Glutamatergic neuron (in vitro differentiated cells): ENCODE measurements around the gene SMIM23. TPM values are rescaled to one million over a fixed set of nuclear protein-coding genes. Genes with fewer than 3 reads are reported as not detected.

ENCODE experiments used
- DNase-seq: peaks from one replicate; pipeline ENCODE4 v3.0.0; 2022
- H3K27ac Mint-ChIP-seq: one replicate; pipeline ENCODE4 v1.8.0; 2020; ENCODE audit warnings: mild to moderate bottlenecking, mixed read lengths, inconsistent platforms; ENCODE audit not compliant: unreplicated experiment
- H3K27me3 Mint-ChIP-seq: one replicate; pipeline ENCODE4 v1.8.0; 2020; ENCODE audit warnings: mild to moderate bottlenecking, moderate library complexity, mixed read lengths, inconsistent platforms; ENCODE audit not compliant: unreplicated experiment
- H3K36me3 Mint-ChIP-seq: one replicate; pipeline ENCODE4 v1.8.0; 2020; ENCODE audit warnings: mild to moderate bottlenecking, mixed read lengths, inconsistent platforms; ENCODE audit not compliant: unreplicated experiment
- H3K4me1 Mint-ChIP-seq: one replicate; pipeline ENCODE4 v1.8.0; 2020; ENCODE audit warnings: mild to moderate bottlenecking, low read depth, mixed read lengths, inconsistent platforms; ENCODE audit not compliant: unreplicated experiment
- H3K4me3 Mint-ChIP-seq: one replicate; pipeline ENCODE4 v1.8.0; 2020; ENCODE audit warnings: mild to moderate bottlenecking, mixed read lengths, inconsistent platforms; ENCODE audit not compliant: unreplicated experiment
- H3K9me3 Mint-ChIP-seq: one replicate; pipeline ENCODE4 v1.8.0; 2020; ENCODE audit warnings: mild to moderate bottlenecking, moderate library complexity, mixed read lengths, inconsistent platforms; ENCODE audit not compliant: unreplicated experiment
- CTCF ChIP-seq: fragments of 200-600 bp; sonication (generic); IDR thresholded peaks from one replicate; pipeline ENCODE4 v1.5.0; 2021; ENCODE audit not compliant: partially characterized antibody, unreplicated experiment
- long read RNA-seq: library from polyadenylated mRNA; unstranded; transcript quantifications from one replicate; pipeline ENCODE4 v2.0.0, GENCODE V29; 2020; ENCODE audit not compliant: unreplicated experiment
- total RNA-seq: library from RNA; stranded (reverse); fragmentation: NEBNext Ultra II Directional; extraction: Animal tissue kit (Norgen Biotek cat#: 25700); gene quantifications from one replicate; pipeline ENCODE4 v1.2.1, GENCODE V29; 2021; ENCODE audit not compliant: unreplicated experiment

Gene SMIM23
- not detected for total RNA-seq
- long read RNA-seq: 0 reads

- no peaks in the 10 kb centered on the region for H3K9me3 Mint-ChIP-seq
- peaks cover 10% of the 10 kb centered on the region for H3K36me3 Mint-ChIP-seq
- H3K4me1 Mint-ChIP-seq: peaks cover 2% of the 10 kb centered on the region
- peaks cover 6% of the 10 kb centered on the region for H3K27me3 Mint-ChIP-seq
- H3K27ac Mint-ChIP-seq: no peak within 1 kb of the TSS
- no peak for DNase-seq
- no peak for TF ChIP-seq CTCF
- H3K4me3 Mint-ChIP-seq: no peak within 1 kb of the TSS
Measured at GRCh38 chr5:171785517-171785916, at the start of gene SMIM23. TSS of gene SMIM23 (plus strand) at chr5:171785817. CDS start at chr5:171785872, 55 bp downstream.

- Mint-ChIP-seq H3K9me3 (no peaks in the 10 kb centered on the region), H3K4me3 (no peak overlapping the region), H3K36me3 (no peaks in the 10 kb centered on the region), H3K4me1 (peaks cover 6% of the 10 kb centered on the region), H3K27me3 (no peaks in the 10 kb centered on the region), H3K27ac (peak overlapping the region; percentile 28)
- no peak for DNase-seq
- TF ChIP-seq CTCF: no peak
Measured at GRCh38 chr5:171736976-171737891, 48.4 kb upstream of the SMIM23 start.

- H3K4me3 Mint-ChIP-seq: no peak overlapping the region
- no peak overlapping the region for H3K27ac Mint-ChIP-seq
- H3K9me3 Mint-ChIP-seq: no peaks in the 10 kb centered on the region
- no peaks in the 10 kb centered on the region for H3K36me3 Mint-ChIP-seq
- DNase-seq: no peak
- H3K27me3 Mint-ChIP-seq: no peaks in the 10 kb centered on the region
- H3K4me1 Mint-ChIP-seq: peaks cover 12% of the 10 kb centered on the region
- no peak for TF ChIP-seq CTCF
Measured at GRCh38 chr5:171738501-171738900, 47.1 kb upstream of the SMIM23 start.

GRCh38 chr5:171739271-171739670, 46.3 kb upstream of the SMIM23 start:
- H3K4me1 Mint-ChIP-seq: peaks cover 16% of the 10 kb centered on the region

More at GRCh38 chr5:171739271-171739670, 46.3 kb upstream of the SMIM23 start:
- Mint-ChIP-seq H3K27me3 (no peaks in the 10 kb centered on the region), H3K27ac (no peak overlapping the region), H3K4me3 (no peak overlapping the region), H3K9me3 (no peaks in the 10 kb centered on the region), H3K36me3 (no peaks in the 10 kb centered on the region)
- no peak for TF ChIP-seq CTCF
- DNase-seq: no peak
